GM21515 (cell line): ENCODE results near the gene CARMIL1.
"Not testable (repeated sequence)": the region's sequence is repeated elsewhere in the genome, so short reads cannot be mapped to it uniquely, and the experiment has no call there.

Source experiments
- ATAC-seq: cut with Tn5 transposase; IDR thresholded peaks from one replicate; pipeline ENCODE4 v1.9.1; 2021; ENCODE audit not compliant: unreplicated experiment

CARMIL1 gene

DNA sequence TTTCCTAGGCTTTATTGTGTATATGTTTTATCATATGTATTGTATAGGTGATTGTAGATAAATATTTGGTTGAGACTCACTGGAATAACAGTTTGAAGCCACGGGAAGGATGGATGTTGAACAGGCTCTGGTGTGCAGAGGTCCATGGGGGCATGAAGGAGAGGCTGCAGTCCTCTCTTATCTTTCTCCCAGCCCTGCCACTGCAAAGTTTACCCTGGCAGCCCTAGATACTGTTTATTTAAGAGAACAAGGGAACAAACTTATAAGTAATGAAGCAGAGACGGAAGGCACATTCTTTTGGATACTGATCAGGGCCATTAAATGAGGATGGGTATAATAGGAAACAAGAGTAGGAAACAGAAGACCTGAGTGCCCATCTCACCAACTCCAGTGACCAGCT lies 269.3 kb downstream of the CARMIL1 start:
- no peak for ATAC-seq

DNA sequence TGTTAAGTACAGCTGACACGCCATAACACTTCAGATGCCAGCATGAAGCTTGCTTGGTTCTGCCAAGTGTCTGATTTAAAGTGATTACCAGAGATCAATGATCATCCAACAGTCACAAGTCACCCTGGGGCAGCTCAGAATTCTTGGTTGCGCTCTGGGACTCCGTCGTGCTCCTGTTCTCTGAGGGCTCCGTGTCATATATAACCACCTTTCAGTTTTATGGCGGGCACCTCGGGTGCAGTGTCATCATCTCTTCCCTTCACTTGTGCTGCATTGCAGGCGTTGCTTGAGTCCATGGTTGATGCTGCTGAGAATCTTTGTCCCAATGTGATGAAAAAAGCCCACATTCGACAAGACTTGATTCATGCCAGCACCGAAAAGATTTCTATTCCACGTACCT lies 271.5 kb downstream of the CARMIL1 start:
- ATAC-seq = no peak

DNA sequence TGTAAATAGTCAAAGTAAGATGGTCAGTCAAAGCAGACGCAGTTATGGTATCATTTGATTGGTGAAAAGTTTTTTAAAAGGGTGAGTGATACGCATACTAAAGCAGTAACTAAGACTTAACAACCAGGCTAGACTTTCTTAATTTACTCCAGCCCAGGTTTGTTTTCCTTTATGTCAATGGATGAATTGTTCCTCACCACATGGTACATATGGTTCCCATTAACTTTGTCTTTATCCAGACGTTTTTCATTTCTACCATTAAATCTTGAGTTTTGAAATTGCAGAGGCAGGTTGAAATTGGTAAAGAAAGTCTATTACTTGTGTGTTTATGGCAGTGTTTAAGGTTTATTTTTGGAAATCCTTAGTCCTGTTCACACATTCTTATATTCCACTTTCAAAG lies 274.3 kb downstream of the CARMIL1 start:
- ATAC-seq = no peak

DNA sequence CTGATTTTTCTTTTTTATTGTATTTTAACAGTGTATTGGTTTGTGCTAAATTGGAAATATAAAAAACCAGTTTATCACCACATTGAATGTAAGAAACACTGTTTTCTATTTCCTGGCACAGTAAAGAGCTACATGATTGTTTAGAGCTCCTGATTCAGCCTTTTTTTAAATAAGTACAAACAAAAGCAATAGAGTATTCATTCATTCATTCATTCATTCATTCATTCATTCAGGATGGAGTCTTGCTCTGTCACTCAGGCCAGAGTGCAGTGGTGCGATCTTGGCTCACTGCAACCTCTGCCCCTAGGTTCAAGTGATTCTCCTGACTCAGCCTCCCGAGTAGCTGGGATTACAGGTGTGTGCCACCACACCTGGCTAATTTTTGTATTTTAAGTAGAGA lies 276.0 kb downstream of the CARMIL1 start:
- no peak for ATAC-seq

DNA sequence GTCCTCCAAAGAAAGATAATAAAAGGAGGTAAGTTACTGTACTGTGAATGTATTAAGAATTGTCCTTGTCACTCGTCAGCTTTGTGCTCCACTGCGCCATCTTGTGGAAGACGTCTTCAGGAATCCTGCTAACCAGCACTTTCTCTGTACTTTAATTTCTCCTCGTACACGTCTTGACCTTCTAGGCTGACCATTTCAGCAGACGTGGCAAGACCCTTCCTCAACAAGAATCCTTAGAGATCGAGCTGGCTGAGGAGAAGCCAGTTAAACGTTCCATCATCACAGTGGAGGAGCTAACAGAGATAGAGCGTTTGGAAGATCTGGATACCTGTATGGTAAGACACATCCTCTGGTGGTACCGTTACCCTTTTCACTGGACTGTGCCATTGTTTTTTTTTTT lies 277.3 kb downstream of the CARMIL1 start:
- peak; percentile 56 for ATAC-seq

DNA sequence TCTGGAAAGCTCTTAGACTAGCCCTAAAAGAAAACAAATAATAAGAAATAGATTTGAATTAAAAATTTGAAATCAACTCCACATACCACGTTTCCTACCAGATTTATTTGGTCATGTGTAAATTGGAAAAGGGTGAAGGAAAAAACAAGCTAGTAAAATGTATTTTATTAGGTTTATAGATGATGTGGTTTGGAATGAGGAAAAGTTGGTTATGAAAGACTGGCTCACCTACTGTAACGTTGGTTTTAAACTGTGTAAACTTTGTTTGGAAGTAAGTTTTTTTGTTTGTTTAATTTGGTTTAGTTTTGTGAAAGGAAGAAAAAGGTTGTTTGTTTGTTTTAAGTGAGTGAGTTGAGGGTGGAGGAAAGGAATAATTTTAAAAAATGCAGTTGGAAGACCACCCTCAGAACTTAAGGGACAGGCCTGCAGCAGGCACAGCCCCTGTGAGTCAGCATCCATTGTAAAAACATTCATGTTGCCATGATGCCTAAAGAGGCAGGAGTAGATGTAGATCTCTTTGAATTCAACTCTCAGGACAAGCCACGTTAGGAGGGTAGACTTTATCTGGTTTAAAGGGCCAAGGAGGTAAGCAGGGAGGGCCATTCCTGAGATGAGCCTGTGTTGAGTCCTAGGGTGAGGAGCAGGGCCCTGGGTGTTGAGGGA lies 279.1 kb downstream of the CARMIL1 start:
- ATAC-seq = no peak

- ATAC-seq = no peak
Measured at GRCh38 chr6:25560865-25561264, 281.7 kb downstream of the CARMIL1 start.

DNA sequence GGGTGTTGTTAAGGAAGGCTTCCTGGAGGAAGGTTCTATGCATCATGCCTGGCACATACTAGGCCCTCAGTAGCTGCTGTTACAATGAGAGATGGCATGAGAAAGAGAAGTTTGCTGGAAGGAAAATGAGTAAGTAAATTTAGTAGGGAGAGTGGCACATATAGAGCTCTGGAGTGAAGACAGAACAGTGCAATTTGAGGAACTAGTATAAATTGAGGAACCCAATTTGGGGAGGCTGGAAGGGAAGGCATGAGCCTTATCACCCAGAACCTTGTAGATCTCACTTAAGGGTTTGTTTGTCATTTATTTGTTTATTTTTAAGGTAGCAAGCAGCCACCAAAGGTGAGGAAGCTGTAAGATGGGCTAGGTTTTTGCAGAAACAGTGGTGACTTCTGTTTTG lies 285.8 kb downstream of the CARMIL1 start:
- ATAC-seq = no peak

GRCh38 chr6:25570578-25570977 lies 291.4 kb downstream of the CARMIL1 start:
- no peak for ATAC-seq

- ATAC-seq = no peak
Measured at GRCh38 chr6:25576919-25577318, 297.7 kb downstream of the CARMIL1 start.

DNA sequence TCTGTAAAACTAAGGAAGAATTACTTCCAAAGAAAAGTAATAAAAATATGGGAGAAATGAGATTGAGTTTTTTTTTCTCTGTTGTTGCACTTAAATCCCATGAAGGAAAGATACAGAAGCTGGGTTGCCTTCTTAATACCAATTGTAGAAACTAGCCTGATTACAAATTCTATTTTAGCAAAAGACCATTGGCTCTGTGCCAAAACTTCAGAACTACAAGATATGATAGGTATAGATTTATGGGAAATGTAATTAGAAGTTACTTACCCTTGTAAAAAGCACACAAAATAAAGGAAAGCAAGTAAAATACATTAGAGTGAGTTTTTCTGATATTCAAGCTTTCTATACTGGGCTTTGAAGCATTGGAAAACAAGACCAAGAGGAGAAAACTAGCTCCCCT lies 299.4 kb downstream of the CARMIL1 start:
- ATAC-seq = no peak

DNA sequence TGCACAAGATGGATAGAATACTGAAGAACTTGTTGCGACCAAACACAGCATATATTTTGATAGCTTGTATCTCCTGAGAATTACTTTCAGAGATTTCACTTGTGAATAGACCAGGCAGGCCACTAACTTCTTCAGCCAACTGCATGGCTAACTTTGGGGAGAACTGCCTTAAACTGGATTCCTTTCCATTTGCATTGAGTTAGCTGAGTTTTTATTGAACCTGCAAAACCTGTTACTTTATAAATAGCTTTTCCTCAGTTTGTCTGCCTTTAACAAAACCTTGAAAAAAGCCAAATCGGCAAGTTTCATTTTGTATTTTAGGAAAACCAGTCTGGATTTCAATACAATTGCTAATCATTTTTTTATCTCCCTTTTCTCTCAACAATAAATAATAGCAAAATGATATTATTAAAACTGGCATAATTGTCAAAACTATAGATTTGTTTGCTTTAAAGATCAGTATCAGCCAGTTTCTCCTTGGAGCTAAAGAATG lies 300.3 kb downstream of the CARMIL1 start:
- ATAC-seq = no peak

- ATAC-seq = no peak
Measured at GRCh38 chr6:25579902-25580495, 300.8 kb downstream of the CARMIL1 start.

GRCh38 chr6:25582101-25582500 lies 302.9 kb downstream of the CARMIL1 start:
- ATAC-seq = no peak

- no peak for ATAC-seq
Measured at GRCh38 chr6:25583099-25583498, 303.9 kb downstream of the CARMIL1 start.

DNA sequence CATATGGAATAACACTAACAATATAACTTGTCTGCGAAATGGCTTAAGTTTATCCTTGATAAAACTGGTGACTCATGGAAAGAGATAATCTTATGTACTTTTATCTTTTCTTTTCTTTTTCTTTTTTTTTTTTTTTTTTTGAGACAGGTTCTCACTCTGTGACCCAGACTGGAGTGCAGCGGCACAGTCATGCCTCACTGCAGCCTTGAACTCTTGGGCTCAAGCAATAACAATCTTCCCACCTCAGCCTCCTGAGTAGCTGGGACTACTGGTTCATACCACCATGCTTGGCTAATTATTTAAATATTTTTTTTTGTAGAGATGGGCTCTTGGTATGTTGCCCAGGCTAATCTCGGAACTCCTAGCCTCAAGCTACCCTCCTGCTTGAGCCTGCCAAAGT lies 304.7 kb downstream of the CARMIL1 start:
- ATAC-seq = no peak

DNA sequence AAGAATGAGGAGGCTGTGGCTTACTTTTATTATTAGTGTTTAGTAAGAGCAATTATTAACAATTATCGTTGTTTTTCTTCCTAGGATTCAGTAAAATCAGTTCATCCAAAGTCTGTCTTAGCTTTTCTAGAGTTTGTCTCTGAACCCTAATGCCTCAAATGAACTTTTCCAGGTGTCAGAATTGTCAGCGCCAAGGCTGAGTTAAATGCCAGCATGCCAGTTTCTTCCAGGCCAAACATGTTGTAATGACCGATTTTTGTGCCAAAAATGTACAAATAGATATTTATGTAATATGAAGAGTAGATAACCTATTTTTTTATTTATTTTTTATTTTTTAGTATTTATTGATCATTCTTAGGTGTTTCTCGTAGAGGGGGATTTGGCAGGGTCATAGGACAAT lies 306.1 kb downstream of the CARMIL1 start:
- no peak for ATAC-seq

DNA sequence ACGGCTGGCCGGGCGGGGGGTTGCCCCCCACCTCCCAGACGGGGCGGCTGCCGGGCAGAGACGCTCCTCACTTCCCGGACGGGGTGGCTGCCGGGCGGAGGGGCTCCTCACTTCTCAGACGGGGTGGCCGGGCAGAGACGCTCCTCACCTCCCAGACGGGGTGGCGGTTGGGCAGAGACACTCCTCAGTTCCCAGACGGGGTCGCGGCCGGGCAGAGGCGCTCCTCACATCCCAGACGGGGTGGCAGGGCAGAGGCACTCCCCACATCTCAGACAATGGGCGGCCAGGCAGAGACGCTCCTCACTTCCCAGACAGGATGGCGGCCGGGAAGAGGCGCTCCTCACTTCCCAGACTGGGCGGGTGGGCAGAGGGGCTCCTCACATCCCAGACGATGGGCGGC lies 306.9 kb downstream of the CARMIL1 start:
- ATAC-seq = not testable (repeated sequence)

DNA sequence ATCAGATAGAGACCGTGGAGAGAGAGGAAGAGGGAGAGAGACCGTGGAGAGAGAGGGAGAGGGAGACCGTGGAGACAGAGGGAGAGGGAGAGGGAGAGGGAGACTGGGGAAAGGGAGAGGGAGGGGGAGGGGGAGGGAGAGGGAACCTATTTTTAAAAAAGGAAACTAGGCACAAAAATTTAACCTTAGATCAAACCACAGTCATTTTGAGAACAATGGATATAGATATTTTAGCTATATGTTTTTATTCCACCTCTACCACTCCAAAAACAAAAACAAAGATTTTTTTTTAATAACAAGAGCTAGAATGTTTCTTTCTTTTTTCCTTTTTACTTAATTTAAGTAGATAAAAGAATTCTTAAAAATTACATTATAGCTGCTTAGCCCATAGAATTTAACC lies 307.8 kb downstream of the CARMIL1 start:
- no peak for ATAC-seq

- ATAC-seq = no peak
Measured at GRCh38 chr6:25590986-25591385, 311.8 kb downstream of the CARMIL1 start.

DNA sequence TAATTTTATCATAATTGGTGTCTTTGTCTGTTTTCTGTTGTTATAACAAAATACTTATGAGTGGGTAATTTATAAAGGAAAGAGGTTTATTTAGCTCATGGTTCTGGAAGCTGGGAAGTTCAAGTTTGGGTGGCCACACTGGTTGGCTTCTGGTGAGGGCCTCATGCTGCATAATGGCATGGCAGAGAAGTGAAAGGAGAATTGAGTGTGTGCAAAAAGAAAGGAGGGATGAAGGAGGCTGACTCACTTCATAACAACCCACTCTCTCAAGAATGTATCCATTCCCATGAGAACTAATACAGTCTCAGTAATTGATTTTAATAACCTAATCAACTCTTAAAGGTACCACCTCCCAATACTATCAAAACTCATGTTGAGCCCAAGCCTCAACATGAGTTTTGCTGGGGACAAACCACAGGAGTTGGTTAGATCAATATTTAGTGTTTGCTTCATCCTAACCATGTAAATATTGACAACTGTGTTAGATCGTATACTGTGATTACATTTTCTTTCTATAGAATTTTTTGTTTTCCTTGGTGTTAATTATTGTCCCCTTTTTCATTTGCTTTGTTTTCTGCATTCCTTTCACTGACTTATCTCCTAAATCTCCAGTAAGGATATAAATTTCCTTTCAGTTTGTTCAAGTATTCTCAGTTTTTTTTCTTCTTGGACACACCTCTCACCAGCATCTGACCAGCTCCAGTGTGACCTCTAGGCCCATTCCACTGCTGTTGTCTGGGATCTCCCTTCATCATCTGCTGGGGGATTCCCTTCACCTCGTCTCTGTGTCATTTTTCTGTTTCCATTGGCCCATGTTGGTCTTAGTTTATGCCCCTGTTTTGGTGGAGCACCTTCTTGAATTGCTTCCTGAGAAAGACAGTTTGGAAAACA lies 318.0 kb downstream of the CARMIL1 start:
- no peak for ATAC-seq

DNA sequence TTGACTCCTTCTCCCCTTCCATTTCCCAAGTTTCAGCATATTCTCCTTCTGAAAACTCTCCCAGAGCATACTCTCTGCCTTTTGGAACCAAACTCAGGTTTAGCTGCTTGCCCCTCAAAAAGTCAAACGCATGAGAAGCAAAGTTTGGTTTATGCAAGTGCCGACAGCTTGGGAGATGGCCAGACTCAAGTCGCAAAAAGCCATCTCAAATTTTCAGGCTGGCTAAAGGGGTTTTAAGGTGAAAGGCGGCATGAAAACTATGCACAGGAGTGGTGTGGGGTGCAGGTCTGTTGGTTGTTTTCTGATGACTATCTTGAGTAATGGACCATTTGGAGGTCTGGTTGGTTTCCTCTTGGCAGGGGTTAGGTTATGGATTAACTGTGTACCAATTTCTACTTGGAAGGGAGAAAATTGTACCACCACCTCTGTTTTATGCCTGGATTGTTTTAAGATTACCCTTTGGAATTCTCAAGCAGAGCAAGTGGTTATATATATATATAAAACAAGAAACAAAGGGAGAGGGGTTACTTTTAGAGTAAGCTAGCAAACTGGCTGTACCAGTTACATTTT lies 320.4 kb downstream of the CARMIL1 start:
- ATAC-seq = no peak
